ENCODE measurements around the gene ANKEF1.

Gene ANKEF1

DNA sequence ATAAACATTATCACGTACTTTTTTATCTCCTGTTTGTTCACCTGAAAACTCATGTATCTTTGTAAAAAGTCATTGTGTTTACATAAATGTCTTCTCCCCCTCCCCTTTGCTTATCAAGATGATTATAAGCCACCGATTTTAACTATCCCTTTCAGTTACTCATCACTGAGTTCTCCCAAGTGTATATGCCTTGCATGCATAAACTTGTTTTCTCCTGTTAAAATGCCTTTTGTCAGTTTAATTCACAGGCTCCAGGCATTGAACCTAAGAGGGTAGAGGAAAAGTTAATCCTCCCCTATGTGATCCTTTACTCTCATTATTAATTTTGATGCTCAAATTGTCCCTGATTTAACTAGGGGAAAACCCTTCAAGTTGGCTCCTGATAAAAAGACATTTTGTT, 24.2 kb downstream of the ANKEF1 start:
- Histone ChIP-seq H3K4me3 (ENCODE audit: low read depth, low read length, poor library complexity, severe bottlenecking) (no peak overlapping the region), H3K4me1 (ENCODE audit: insufficient read depth, low read length, severe bottlenecking) (peaks cover 4% of the 10 kb centered on the region), H3K36me3 (ENCODE audit: insufficient read depth, low read length) (no peaks in the 10 kb centered on the region), H2AFZ (ENCODE audit: low read length) (no peak overlapping the region), H3K9ac (ENCODE audit: low read length) (no peak overlapping the region), H3K27me3 (ENCODE audit: insufficient read depth, low read length) (no peaks in the 10 kb centered on the region), H4K20me1 (ENCODE audit: insufficient read depth, low read length) (no peaks in the 10 kb centered on the region), H3K79me2 (ENCODE audit: insufficient read depth, low read length) (no peaks in the 10 kb centered on the region), H3K27ac (ENCODE audit: low read depth, low read length, poor library complexity, severe bottlenecking) (no peak overlapping the region), H3K9me3 (ENCODE audit: low read length) (no peaks in the 10 kb centered on the region), H3F3A (ENCODE audit: insufficient read depth, low read length) (no peaks in the 10 kb centered on the region), H3K9me2 (ENCODE audit: low read depth, low read length) (no peaks in the 10 kb centered on the region), H3K4me2 (ENCODE audit: low read length) (no peak overlapping the region)
- TF ChIP-seq EZH2 (IDR thresholded peaks at IDR 0.05; ENCODE audit: borderline replicate concordance, low read length): no peak
- TF ChIP-seq, protein P1, sequence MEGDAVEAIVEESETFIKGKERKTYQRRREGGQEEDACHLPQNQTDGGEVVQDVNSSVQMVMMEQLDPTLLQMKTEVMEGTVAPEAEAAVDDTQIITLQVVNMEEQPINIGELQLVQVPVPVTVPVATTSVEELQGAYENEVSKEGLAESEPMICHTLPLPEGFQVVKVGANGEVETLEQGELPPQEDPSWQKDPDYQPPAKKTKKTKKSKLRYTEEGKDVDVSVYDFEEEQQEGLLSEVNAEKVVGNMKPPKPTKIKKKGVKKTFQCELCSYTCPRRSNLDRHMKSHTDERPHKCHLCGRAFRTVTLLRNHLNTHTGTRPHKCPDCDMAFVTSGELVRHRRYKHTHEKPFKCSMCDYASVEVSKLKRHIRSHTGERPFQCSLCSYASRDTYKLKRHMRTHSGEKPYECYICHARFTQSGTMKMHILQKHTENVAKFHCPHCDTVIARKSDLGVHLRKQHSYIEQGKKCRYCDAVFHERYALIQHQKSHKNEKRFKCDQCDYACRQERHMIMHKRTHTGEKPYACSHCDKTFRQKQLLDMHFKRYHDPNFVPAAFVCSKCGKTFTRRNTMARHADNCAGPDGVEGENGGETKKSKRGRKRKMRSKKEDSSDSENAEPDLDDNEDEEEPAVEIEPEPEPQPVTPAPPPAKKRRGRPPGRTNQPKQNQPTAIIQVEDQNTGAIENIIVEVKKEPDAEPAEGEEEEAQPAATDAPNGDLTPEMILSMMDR (IDR thresholded peaks at IDR 0.05; ENCODE audit: low read length): no peak

DNA sequence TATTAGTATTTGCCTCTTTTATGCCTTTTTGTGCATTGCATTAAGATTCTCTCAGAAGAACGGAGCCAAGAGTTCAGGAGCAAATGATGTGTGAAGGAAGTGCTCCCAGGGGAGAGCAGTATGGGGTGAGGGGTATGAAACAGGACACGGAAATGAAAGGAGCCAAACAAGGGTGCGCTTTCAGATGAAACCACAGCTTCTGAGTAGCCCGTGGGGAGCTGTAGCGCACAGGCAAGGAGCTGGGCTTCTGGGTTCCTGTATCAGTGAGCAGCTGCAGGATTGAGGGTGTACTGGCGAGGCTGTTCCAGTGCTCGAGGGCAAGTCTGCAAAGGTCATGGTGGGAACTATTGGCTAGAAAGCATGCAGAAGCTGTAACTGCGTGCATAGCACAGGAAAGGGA, 25.4 kb downstream of the ANKEF1 start:
- TF ChIP-seq, protein P1 (IDR thresholded peaks at IDR 0.05; ENCODE audit: low read length): no peak
- TF ChIP-seq EZH2 (IDR thresholded peaks at IDR 0.05; ENCODE audit: borderline replicate concordance, low read length): no peak
- no peak overlapping the region; the same call in 1 of the 2 replicates for H3K4me2 ChIP-seq (ENCODE audit: low read length)

DNA sequence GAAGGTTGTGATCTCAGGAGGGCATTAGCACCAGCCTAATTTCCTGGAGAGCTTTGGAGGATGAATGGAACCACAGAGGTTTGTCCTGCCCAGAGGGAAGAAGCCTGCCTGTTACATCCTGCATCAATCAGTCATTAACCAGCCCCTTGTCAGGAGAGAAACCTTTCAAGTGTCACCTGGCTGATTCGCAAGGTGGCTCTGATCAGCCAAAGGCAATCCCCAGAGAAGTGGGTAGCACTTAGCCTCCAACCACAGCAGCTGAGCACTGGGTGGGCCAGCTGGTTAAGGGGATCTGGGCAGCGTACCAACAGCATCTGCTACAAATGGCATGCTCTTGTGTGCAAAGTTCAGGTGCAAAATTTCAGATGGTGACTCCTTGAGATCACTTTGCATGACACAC, 26.9 kb downstream of the ANKEF1 start:
- TF ChIP-seq, protein P1 (IDR thresholded peaks at IDR 0.05; ENCODE audit: low read length): no peak
- no peak for TF ChIP-seq EZH2 (IDR thresholded peaks at IDR 0.05; ENCODE audit: borderline replicate concordance, low read length)
- Histone ChIP-seq H3K9ac (ENCODE audit: low read length) (no peak overlapping the region), H3K9me3 (ENCODE audit: low read length) (no peaks in the 10 kb centered on the region), H2AFZ (ENCODE audit: low read length) (no peak overlapping the region), H3K36me3 (ENCODE audit: insufficient read depth, low read length) (no peaks in the 10 kb centered on the region), H3F3A (ENCODE audit: insufficient read depth, low read length) (no peaks in the 10 kb centered on the region), H4K20me1 (ENCODE audit: insufficient read depth, low read length) (no peaks in the 10 kb centered on the region), H3K9me2 (ENCODE audit: low read depth, low read length) (no peaks in the 10 kb centered on the region), H3K4me2 (ENCODE audit: low read length) (no peak overlapping the region), H3K4me3 (ENCODE audit: low read depth, low read length, poor library complexity, severe bottlenecking) (no peak overlapping the region), H3K79me2 (ENCODE audit: insufficient read depth, low read length) (no peaks in the 10 kb centered on the region), H3K27ac (ENCODE audit: low read depth, low read length, poor library complexity, severe bottlenecking) (no peak overlapping the region), H3K4me1 (ENCODE audit: insufficient read depth, low read length, severe bottlenecking) (peaks cover 4% of the 10 kb centered on the region), H3K27me3 (ENCODE audit: insufficient read depth, low read length) (no peaks in the 10 kb centered on the region)

More for the DNA sequence above, 25.4 kb downstream of the ANKEF1 start:
- no peaks in the 10 kb centered on the region for H3K36me3 ChIP-seq (ENCODE audit: insufficient read depth, low read length)
- H2AFZ ChIP-seq (ENCODE audit: low read length): no peak overlapping the region
- no peak overlapping the region for H3K4me3 ChIP-seq (ENCODE audit: low read depth, low read length, poor library complexity, severe bottlenecking)
- H3K9ac ChIP-seq (ENCODE audit: low read length): no peak overlapping the region
- no peaks in the 10 kb centered on the region for H3K27me3 ChIP-seq (ENCODE audit: insufficient read depth, low read length)
- no peaks in the 10 kb centered on the region for H3K9me2 ChIP-seq (ENCODE audit: low read depth, low read length)
- H4K20me1 ChIP-seq (ENCODE audit: insufficient read depth, low read length): no peaks in the 10 kb centered on the region
- no peak overlapping the region for H3K27ac ChIP-seq (ENCODE audit: low read depth, low read length, poor library complexity, severe bottlenecking)
- H3K79me2 ChIP-seq (ENCODE audit: insufficient read depth, low read length): no peaks in the 10 kb centered on the region
- H3F3A ChIP-seq (ENCODE audit: insufficient read depth, low read length): no peaks in the 10 kb centered on the region
- H3K9me3 ChIP-seq (ENCODE audit: low read length): no peaks in the 10 kb centered on the region
- peaks cover 4% of the 10 kb centered on the region for H3K4me1 ChIP-seq (ENCODE audit: insufficient read depth, low read length, severe bottlenecking)

Data from OCI-LY1 (cell line).